NCI-H345 treated with DMSO at 0.1 percent for 48 hours (cell line): Measurements from ENCODE around the gene USP12.
"Not testable (repeated sequence)": the region's sequence is repeated elsewhere in the genome, so short reads cannot be mapped to it uniquely, and the experiment has no call there.

Experiments used
- DNase-seq: peaks from one replicate; lab custom pipeline; 2025; ENCODE audit not compliant: unreplicated experiment; lab: John Stamatoyannopoulos, UW

USP12 gene

DNA sequence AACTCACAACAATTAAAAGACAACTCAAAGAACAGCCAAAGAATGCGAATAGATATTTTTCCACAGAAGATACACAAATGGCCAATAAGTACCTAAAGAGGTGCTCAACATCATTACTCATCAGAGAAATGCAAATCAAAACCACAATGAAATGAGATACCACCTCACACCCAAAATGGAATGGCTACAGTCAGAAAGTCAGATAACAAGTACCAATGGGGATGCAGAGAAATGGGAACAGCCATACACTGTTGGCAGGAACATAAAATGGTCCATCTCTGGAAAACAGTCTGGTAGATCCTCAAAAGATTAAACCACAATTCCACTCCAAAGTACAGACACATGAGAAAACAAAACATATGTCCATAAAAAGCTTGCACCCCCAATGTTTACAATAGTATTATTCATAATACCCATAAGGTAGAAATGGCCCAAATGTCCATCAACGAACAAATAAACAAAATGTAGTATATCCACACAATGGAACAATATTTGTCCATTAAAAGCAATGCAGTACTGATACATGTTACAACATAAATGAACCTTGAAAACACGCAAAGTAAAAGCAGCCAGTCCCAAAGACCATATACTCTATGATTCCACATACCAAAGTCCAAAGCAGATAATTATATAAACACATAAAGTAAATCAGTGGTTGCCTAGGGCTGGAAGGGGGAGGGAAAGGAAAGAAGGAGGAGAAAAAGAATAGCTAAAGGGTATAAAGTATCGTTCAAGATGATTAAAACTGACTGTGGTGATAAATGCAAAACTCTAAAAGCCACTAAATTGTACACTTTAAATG is 19.6 kb downstream of the USP12 start:
- DNase-seq, result no peak

DNA sequence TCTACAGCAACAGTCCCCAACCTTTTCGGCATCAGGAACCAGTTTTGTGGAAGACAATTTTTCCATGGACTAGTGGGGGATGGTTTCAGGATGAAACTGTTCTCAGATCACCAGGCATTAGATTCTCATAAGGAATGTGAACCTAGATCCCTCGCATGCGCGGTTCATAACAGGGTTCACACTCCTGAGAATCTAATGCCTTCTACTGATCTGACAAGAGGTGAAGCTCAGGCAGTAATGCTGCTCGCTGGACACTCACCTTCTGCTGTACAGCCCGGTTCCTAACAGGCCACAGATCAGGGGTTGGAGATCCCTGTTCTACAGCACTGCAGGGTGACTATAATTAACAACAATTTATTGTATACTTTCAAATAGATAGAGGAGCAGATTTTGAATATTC is 21.9 kb downstream of the USP12 start:
- no peak for DNase-seq

DNA sequence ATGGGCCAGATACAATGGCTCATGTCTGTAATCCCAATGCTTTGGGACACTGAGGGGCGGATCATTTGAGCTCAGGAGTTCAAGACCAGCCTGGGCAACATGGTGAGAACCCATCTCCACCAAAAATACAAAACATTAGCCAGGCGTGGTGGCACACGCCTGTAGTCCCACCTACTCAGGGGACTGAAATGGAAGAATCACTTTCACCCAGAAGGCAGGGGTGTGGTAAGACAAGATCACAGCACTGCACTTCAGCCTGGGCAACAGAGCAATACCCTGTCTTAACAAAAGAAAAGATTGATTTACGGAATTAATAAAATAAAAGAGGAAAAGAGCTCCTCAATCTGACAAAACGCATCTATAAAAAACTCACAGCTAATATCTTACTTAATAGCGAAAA is 22.7 kb downstream of the USP12 start:
- DNase-seq, result no peak

DNA sequence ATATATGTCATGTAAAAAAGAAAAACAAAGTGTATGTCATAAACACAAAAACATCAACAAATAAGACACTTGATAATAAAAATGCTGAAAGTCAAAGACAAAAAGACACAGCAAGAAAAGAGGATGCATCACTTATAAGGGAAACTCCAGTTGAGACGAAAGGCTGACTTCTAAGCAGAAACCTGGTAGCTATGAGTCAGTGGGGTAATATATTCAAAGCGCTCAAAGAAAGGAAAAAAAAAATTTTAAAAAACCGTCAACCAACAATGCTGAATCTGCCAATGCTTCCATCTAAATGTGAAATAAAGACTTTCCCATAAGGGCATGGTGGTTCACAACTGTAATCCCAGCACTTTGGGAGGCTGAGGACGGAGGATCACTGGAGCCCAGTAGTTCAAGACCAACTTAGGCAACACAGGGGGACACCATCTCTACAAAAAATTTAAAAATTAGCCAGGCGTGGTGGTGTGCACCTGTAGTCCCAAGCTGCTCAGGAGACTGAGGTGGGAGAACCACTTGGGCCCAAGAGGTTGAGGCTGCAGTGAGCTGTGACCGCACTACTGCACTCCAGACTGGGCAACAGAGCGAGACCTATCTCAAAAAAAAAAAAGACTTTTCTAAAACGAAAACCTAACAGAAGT is 24.0 kb downstream of the USP12 start:
- no peak for DNase-seq

DNA sequence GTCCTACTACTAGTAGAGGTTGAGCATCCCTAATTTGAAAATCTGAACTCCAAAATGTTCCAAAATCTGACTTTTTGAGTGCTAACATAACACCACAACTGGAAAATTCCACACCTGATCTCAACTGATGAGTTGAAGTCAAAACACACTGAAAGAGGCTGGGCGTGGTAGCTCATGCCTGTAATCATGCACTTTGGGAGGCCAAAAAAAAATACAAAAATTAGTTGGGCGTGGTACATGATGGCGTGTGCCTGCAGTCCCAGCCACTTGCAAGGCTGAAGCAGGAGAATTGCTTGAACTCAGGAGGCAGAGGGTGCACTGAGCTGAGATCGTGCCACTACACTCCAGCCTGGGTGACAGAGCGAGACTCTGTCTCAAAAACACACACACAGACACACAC is 29.9 kb downstream of the USP12 start:
- DNase-seq, result no peak

DNA sequence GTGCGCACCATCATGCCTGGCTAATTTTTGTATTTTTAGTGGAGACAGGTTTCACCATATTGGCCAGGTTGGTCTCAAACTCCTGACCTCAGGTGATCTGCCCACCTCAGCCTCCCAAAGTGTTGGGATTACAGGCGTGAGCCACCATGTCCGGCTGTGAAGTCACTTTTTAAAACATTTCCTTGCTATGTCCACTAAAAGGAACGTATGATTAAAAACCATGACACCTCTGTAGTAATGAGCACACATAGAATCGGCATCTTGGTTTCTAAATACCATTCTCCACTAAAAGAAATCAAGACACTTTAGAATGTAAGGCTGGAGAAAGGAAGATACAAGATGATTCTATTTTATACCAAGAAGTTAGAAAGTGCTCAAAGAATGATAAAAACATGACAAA is 30.5 kb downstream of the USP12 start:
- not testable (repeated sequence) for DNase-seq

DNA sequence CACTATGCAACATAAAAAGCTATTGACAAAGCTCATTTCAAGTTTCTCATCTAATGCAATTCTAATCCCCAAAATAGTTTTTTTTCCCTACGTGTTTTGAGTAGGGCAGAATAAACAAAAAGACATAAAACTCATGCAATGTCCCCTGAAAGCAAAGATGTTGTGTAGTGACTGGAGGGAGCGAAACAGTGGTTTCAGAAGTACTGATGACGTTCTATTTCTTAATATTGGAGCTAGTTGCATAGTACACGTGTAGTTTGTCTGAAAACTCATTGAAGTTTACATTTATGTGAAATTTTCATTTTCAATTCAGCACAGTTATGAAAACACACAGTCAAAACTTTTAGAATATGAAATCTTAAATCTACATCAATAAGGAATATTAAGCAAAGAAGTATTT is 31.6 kb downstream of the USP12 start:
- DNase-seq, result no peak

DNA sequence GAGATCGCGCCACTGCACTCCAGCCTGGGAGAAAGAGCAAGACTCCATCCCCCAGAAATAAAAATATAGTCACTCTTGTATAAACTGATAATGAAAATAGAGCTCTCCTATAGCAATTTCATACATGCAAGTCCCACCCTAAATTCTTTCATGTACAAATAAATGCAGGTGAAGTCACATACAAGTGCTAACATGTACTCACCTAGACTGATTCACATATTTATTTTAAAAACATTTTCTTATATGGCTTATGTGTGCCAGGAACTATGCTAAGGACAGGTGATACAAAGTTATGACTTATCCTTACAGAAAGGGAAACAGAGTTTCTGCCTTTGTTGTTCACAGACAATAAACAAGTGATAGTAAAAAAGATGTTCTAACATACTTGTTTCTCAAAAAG is 32.0 kb downstream of the USP12 start:
- no peak for DNase-seq

DNA sequence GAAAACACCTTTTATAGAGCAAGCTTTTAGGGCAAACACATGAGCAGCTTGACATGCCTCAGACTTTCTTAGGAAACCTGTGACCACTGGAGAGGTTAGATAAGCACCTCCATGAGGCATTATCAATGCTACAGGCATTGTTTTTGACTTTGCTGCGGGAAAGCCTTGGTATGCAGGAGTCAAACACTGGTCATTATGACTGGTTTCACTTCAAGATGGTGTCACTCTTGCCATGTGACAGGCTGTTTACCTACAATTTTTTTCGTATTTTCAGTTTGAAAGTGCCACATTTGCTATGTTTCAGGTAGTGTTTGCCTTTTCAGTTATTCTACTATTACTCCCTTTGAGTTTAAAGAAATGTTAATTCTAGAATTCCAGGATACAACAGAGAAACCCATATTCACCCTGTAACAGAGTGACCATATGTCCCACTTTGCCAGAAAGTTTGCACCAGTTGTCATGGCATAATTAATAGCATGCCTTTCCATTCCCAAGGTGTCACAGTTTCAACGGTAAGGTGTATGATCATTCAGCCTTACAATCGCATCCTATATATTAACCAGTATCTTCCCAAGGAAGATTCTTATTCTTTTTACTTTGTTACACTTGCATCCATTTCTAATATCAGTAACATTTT is 33.0 kb downstream of the USP12 start:
- no peak for DNase-seq

DNA sequence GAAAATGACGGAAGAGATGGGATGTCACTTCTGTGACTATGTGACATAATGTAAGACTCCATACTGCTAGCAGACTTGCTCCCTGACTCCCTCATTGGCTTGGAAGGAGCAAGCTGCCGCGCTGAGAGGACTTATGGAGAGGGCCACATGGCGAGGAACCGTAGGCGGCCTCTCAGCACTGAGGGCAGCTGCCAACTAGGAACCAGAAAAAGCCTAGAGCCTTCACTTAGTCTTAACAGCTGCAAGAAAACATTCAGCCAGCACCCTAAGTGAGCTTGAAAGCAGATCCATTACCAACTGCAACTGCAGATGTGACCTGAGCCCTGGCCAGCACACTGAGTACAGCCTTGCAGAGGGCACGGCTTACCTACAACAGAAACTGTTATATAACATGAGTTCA is 33.9 kb downstream of the USP12 start:
- DNase-seq, result no peak

DNA sequence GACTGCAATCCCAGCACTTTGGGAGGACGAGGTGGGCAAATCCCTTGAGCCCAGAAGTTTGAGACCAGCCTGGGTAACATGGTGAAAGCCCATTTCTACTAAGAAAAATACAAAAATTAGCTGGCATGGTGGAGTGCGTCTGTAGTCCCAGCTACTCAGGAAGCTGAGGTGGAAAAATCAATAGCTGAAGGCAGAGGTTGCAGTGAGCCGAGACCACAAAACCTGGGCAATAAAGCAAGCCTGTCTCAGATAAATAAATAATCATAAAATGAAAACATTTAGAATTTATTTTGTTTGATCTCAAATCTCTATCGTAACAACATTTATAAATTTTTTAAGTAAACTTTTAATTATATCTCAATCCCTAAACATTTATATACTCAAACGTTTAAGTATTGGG is 36.6 kb downstream of the USP12 start:
- no peak for DNase-seq

DNA sequence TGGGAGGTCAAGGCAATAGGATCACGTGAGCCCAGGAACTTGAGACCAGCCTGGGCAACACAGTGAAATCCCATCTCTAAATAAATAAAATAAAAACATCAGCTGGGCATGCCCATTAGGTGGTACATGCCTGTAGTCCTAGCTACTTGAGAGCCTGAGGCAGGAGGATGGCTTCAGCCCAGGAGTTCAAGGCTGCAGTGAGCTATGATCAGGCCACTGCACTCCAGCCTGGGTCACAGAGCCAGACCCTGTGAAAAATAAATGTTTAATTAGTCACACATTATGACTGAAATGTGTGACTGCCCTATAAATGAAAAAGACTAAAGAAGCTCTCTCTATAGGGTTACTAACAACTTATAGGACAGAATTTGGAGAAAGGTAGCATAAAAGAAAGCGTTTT is 37.7 kb downstream of the USP12 start:
- no peak for DNase-seq

DNA sequence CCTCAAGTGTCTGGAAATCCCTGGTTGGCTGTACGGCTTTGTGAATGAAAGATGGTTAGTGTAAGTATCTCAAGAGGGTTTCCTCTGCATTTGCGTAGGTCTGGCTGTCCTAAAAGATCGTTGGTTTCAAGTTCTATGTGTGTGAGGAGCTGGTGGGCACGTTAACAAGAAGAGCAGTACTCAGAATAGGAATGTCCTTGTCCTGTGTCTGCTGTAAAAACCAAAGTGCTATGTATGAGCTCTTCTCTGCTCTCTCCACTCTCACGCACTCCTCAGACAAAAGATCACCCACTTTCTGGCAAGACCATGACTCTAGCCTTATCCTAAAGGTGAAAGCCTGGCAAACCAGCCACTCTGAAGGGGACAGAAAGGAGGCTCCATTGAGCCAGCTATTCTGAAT is 39.1 kb downstream of the USP12 start:
- DNase-seq, result no peak

DNA sequence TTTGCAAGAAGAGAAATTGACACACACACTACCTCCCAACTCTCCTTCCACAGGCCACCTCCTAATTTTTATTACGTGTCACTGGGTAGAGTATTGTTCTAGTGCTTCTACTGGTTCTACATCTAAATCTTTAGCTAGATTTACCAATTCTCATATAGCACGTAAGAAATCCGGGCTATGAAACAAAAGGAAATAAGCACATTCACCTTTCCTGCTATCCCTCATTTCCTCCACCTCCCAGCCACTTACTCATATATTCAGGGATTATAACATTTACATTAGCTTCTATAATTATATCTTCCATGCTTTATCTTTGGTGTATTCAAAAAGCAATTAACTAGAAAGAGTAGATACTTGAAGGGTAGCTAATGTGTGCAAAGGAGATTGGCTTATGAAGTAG is 39.7 kb downstream of the USP12 start:
- DNase-seq, result no peak

DNA sequence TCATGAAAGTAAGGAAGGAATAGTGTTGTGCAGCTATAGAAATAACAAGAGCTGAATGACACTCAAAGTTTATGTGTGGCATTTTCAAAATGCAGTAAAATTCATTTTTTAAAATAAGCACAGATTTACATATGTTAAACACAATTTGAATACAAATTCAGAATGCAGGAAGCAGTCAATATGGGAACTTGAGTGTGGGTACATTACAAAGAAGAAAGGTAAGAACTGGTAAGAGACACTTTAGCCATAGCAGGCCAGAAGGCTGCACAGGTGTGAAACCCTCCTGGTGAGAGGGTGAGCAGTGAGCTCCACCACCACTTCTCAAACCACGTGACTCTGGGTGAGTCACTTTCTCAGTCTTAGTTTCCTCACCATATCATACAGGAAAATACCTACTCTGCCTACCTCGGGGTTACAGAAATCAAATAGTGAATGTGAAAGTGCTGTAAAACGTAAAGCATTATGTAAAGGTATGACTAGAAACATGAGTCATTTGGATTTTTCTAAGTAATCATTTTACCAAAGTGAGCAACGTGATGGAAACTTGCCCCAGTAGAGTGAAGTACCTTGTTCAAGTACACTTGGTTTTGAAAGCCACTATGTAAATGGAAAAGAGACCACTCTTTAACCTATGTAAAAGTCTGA is 40.5 kb downstream of the USP12 start:
- no peak for DNase-seq

DNA sequence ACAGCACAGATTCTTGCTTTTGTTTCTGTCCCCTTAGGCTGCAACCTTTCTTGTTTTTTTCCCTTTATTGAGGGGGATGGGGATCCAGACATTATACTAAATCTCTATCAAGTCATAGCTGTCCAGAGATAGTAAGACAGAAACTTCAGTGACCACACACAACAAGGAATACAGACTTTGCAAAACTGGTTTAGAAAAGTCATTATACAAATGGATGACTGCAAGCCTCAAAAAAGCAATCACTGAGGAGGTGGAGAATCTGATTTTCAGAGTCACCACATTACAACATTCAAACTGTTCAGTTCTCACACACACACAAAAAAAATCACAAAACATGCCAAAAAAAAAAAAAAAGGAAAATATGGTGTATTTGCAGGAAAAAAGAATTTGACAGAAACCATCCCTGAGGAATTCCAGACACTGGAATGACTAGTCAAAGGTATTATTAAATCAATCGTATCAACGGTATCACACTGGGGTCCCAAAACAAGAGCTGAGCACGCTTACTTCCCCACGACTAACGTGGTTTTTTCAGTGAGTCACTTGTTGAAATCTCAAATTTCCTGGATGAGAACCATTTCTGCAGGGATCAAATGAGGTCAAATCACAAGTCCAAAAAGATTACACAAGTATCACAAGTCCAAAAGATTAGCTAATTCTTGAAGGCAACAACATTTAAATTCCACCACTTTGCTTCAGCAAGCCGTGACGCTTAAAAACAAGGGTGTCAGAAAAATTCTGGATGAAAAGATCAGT is 41.2 kb downstream of the USP12 start:
- no peak for DNase-seq

DNA sequence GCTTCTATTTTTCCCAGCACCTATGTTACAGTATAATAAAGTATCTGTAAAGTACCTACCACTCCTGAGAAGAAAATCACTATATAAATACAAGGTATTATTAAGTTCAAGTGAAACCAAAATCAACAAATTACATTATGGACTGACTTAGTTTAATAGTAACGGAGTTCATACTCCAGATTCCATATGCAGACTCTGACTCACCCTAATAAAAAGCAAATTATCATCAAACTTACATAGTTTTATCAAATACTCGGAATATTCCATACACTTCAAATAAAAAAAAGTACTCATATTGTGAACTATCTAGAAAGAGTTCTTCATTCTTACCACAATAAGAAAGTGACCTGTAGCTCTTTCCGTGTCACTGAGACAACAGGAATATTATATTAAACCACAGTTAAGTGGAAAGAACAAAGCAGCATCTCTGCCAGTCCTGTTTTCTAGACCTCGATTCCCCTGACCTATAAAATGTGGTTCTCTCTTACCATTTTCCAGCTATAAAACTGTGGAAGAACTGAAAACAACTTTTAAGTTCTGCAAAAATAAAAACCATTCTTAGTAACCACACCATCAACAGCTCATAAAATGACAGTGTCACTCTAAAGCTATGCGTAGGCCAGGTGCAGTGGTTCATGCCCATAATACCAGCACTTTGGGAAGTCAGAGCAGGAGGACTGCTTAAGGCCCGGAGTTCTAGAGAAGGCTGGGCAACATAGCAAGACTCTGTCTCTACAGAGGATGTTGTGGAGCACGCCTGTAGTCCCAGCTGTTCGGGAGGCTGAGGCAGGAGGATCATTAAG is 42.6 kb downstream of the USP12 start:
- DNase-seq, result no peak

DNA sequence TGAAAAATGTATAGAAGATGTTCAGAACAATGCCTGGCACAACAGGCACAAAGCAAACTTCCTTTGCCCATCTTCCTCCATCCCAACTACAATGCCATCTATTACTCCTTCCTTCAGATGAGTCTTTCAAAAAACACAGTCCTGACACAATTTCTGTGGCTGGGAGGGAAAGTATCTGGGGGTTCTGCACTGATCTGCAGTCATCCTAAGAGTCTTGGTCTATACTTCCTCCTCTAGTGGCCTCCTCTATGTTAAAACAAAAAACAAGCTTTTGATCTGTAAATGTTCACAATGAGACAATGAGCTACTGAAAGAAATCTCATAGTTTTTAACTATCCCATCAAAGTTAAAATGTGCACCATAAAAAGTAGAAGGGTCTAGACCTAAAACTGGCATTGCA is 44.8 kb downstream of the USP12 start:
- DNase-seq, result no peak

DNA sequence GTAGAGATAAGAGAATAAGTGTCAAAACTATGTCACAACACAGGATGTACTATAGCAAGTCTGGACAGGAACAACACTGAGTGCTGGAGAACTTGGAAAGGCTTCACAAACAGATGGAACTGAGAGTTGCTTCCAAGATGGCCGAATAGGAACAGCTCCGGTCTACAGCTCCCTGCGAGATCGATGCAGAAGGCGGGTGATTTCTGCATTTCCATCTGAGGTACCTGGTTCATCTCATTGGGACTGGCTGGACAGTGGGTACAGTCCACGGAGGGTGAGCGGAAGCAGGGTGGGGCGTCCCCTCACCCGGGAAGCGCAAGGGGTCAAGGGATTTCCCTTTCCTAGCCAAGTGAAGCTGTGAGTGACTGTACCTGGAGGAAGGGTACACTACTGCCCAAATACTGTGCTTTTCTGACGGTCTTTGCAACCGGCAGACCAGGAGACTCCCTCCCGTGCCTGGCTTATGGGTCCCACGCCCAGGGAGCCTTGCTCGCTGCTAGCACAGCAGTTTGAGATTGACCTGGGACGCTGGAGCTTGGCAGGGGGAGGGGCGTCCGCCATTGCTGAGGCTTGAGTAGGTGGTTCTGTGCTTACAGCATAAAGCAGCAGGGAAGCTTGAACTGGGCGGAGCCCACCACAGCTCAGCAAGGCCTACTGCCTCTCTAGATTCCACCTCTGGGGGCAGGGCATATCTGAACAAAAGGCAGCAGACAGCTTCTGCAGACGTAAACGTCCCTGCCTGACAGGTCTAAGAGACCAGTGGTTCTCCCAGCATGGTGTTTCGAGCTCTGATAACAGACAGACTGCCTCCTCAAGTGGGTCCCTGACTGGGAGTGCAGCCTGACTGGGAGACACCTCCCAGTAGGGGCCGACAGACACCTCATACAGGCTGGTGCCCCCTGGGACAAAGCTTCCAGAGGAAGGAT is 46.0 kb downstream of the USP12 start:
- peak; percentile 87 for DNase-seq
